HEK293 (cell line): ENCODE measurements around the gene SCN8A.

Source experiments
- CTCF ChIA-PET: fragments of 350-600 bp; formaldehyde crosslinking; extraction: SDS; loops from one replicate; lab custom pipeline; 2021; ENCODE audit warnings: antibody characterized with exemption; lab: Yijun Ruan, JAX
- POLR2A ChIA-PET: fragments of 300-600 bp; formaldehyde crosslinking; extraction: SDS; loops from one replicate; lab custom pipeline; 2020; ENCODE audit warnings: antibody characterized with exemption, inconsistent platforms; lab: Yijun Ruan, JAX
- H3K27ac ChIP-seq: fragments of 200-500 bp; sonication (Bioruptor generic); 2 replicates; pipeline ENCODE4 v1.5.1; 2014; ENCODE audit warnings: low read depth, low read length, control low read depth, inconsistent platforms; ENCODE audit errors: extremely low read depth
- H3K36me3 ChIP-seq, 2 experiments: fragments of 200-500 bp in 1 of 2; sonication (Bioruptor generic) in 1 of 2; 1 replicate in 1 of 2; 2 replicates in 1 of 2; pipeline ENCODE4 v1.5.1; 2014 to 2017; ENCODE audit warnings: inconsistent platforms in 2 of 2, low read length in 2 of 2; ENCODE audit not compliant: control insufficient read depth in 2 of 2, insufficient read depth in 1 of 2
- H3K4me1 ChIP-seq: fragments of 200-500 bp; sonication (Bioruptor generic); 2 replicates; pipeline ENCODE4 v1.5.1; 2014; ENCODE audit warnings: mild to moderate bottlenecking, low read length, inconsistent platforms; ENCODE audit not compliant: control insufficient read depth, insufficient read depth
- H3K4me3 ChIP-seq: 2 replicates; pipeline ENCODE4 v1.5.1; 2011; ENCODE audit warnings: low read depth, mild to moderate bottlenecking, control low read depth, low read length, moderate library complexity
- H3K9me3 ChIP-seq: fragments of 200-500 bp; sonication (Bioruptor generic); 2 replicates; pipeline ENCODE4 v1.5.1; 2014; ENCODE audit warnings: low read depth, low read length, inconsistent platforms; ENCODE audit not compliant: control insufficient read depth, insufficient read depth
- EGR2 ChIP-seq: fragments of 450-650 bp; formaldehyde crosslinking; IDR thresholded peaks from 2 replicates; pipeline ENCODE4 v1.5.1; 2016; ENCODE audit warnings: low read depth, missing biosample characterization, missing genetic modification characterization
- HOXC10 ChIP-seq: sonication (generic); formaldehyde crosslinking; IDR thresholded peaks from 2 replicates; pipeline ENCODE4 v1.8.1; 2023; ENCODE audit warnings: mild to moderate bottlenecking, missing genetic modification reagents
- KLF10 ChIP-seq: fragments of 450-650 bp; IDR thresholded peaks from 2 replicates; pipeline ENCODE4 v1.5.1; 2018; ENCODE audit warnings: missing biosample characterization, mild to moderate bottlenecking, missing genetic modification characterization
- SETDB1 ChIP-seq: IDR thresholded peaks from one replicate; pipeline ENCODE4 v1.6.1; 2017; ENCODE audit warnings: mild to moderate bottlenecking, low read length, moderate library complexity, mixed read lengths; ENCODE audit not compliant: insufficient read length
- ZBTB21 ChIP-seq: fragments of 450-650 bp; formaldehyde crosslinking; IDR thresholded peaks from 2 replicates; pipeline ENCODE4 v1.5.1; 2017; ENCODE audit warnings: missing biosample characterization, missing genetic modification characterization
- ZNF140 ChIP-seq: fragments of 450-650 bp; formaldehyde crosslinking; IDR thresholded peaks from 2 replicates; pipeline ENCODE4 v1.5.1; 2016; ENCODE audit warnings: missing biosample characterization, missing genetic modification characterization
- ZNF2 ChIP-seq: fragments of 450-650 bp; formaldehyde crosslinking; IDR thresholded peaks from 2 replicates; pipeline ENCODE4 v1.5.1; 2016; ENCODE audit warnings: missing biosample characterization, missing genetic modification characterization
- ZNF239 ChIP-seq: fragments of 450-650 bp; formaldehyde crosslinking; IDR thresholded peaks from 2 replicates; pipeline ENCODE4 v1.5.1; 2016; ENCODE audit warnings: missing biosample characterization, missing genetic modification characterization
- ZNF521 ChIP-seq: fragments of 450-650 bp; formaldehyde crosslinking; IDR thresholded peaks from 2 replicates; pipeline ENCODE4 v1.5.1; 2017; ENCODE audit warnings: missing biosample characterization, mild to moderate bottlenecking, missing genetic modification characterization
- ZNF837 ChIP-seq: fragments of 450-650 bp; formaldehyde crosslinking; IDR thresholded peaks from 2 replicates; pipeline ENCODE4 v1.5.1; 2016; ENCODE audit warnings: missing biosample characterization, missing genetic modification characterization
- TF ChIP-seq, protein P1 (sequence below): fragments of 450-650 bp; formaldehyde crosslinking; IDR thresholded peaks from 2 replicates; pipeline ENCODE4 v1.5.1; 2016; ENCODE audit warnings: missing biosample characterization, missing genetic modification characterization, low read depth
- TF ChIP-seq, protein P2 (sequence below): fragments of 450-650 bp; IDR thresholded peaks from 2 replicates; pipeline ENCODE4 v1.5.1; 2018; ENCODE audit warnings: missing biosample characterization, mild to moderate bottlenecking, missing genetic modification characterization
- TF ChIP-seq, protein P3 (sequence below): fragments of 450-650 bp; formaldehyde crosslinking; IDR thresholded peaks from 2 replicates; pipeline ENCODE4 v1.5.1; 2016; ENCODE audit warnings: missing biosample characterization, missing genetic modification characterization

The SCN8A gene

DNA sequence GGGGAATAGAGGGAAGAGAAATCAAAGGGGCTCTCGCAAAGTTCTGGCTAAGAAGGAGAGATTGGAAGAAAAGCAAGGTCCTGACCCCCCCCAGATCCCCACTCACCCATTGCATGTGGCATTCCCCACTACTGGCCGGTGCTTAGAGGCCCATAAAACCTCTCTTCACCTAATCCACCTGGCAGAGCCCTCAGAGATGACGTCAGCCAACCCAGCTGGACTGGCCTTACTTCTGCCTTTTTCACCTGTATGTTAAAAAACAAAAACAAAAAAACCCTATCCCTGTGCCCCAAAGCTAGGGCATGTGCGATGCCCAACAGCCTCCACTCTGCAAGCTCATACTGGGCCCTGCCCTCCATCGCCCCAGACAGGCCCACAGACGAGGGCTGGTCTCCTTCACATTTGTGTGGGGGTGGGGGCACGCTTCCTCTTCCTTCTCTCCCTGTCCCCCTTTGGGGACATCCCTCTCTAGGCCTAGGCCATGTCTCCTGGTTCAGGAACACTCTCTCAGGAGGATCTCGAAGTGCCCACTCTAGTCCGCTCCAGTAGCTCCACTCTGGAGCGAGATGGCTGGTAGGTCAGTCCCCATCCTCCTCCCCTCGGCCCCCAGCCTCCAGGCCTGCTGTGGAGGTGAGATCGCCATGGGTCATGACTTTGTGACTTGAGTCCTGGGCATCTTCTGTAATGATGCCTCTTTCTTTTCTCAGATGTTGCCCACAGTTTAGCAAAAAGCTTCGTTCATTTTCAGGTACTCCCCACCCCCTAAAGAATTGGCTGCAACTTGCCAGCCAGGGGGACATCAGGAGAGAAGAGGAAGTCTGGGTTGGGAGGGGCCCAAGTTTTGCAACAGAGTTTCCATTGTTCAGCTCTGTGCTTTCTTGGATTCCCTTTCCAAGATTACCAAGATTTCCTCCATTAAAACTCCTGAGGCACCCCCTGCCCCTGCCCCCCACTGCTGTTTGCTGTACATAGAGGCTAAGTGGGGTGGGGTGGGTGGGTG lies 220.5 kb downstream of the SCN8A start (continued):
- TF ChIP-seq, protein P1, sequence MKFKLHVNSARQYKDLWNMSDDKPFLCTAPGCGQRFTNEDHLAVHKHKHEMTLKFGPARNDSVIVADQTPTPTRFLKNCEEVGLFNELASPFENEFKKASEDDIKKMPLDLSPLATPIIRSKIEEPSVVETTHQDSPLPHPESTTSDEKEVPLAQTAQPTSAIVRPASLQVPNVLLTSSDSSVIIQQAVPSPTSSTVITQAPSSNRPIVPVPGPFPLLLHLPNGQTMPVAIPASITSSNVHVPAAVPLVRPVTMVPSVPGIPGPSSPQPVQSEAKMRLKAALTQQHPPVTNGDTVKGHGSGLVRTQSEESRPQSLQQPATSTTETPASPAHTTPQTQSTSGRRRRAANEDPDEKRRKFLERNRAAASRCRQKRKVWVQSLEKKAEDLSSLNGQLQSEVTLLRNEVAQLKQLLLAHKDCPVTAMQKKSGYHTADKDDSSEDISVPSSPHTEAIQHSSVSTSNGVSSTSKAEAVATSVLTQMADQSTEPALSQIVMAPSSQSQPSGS (tag by site-specific recombination): peak; percentile 41; the same call in 1 of the 2 replicates
- TF ChIP-seq, protein P2, sequence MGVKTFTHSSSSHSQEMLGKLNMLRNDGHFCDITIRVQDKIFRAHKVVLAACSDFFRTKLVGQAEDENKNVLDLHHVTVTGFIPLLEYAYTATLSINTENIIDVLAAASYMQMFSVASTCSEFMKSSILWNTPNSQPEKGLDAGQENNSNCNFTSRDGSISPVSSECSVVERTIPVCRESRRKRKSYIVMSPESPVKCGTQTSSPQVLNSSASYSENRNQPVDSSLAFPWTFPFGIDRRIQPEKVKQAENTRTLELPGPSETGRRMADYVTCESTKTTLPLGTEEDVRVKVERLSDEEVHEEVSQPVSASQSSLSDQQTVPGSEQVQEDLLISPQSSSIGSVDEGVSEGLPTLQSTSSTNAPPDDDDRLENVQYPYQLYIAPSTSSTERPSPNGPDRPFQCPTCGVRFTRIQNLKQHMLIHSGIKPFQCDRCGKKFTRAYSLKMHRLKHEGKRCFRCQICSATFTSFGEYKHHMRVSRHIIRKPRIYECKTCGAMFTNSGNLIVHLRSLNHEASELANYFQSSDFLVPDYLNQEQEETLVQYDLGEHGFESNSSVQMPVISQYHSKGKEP (tag by site-specific recombination): no peak

DNA sequence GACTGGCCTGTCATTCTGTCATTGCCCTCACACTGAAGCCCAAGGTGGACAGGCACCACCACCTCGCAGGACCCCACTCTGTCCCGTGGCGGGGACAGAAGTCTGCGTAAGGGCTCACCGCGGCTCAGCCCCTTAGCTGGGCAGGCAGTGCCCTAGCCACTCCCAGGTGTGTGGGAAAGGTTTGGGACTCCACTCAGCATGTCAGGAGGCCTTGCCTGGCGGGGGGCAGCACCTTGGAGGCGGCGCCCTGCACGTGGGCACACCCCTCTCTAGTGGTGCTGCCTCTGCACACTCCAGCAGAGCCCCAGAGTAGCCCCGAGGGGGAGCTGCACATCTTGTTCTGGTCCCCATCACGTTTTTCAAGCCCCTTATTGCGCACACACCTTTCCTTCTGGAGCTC lies 221.8 kb downstream of the SCN8A start:
- no peaks in the 10 kb centered on the region for H3K36me3 ChIP-seq
- ChIA-PET CTCF (interaction anchor here (1.0 to 1.7 kb wide), 4 partner anchors 58 to 384 kb away, joined by 3 to 12 read pairs (median 5); no protein-coding TSS in a partner anchor), POLR2A (interaction anchor here (0.5 kb wide), 1 partner anchor 730 kb away, joined by 3 read pairs; no protein-coding TSS in a partner anchor)
- H3K4me1 ChIP-seq: no peaks in the 10 kb centered on the region
- H3K4me3 ChIP-seq: no peak overlapping the region
- TF ChIP-seq KLF10 (tag by site-specific recombination): no peak
- no peak for TF ChIP-seq ZBTB21 (tag by site-specific recombination)
- no peak for TF ChIP-seq ZNF521
- TF ChIP-seq, protein P3, sequence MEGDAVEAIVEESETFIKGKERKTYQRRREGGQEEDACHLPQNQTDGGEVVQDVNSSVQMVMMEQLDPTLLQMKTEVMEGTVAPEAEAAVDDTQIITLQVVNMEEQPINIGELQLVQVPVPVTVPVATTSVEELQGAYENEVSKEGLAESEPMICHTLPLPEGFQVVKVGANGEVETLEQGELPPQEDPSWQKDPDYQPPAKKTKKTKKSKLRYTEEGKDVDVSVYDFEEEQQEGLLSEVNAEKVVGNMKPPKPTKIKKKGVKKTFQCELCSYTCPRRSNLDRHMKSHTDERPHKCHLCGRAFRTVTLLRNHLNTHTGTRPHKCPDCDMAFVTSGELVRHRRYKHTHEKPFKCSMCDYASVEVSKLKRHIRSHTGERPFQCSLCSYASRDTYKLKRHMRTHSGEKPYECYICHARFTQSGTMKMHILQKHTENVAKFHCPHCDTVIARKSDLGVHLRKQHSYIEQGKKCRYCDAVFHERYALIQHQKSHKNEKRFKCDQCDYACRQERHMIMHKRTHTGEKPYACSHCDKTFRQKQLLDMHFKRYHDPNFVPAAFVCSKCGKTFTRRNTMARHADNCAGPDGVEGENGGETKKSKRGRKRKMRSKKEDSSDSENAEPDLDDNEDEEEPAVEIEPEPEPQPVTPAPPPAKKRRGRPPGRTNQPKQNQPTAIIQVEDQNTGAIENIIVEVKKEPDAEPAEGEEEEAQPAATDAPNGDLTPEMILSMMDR (tag by site-specific recombination): no peak
- TF ChIP-seq SETDB1: no peak
- TF ChIP-seq ZNF837: no peak
- no peak for TF ChIP-seq HOXC10 (CRISPR knock-in tag)
- TF ChIP-seq ZNF239: no peak
- no peak overlapping the region for H3K27ac ChIP-seq
- no peaks in the 10 kb centered on the region for H3K9me3 ChIP-seq

DNA sequence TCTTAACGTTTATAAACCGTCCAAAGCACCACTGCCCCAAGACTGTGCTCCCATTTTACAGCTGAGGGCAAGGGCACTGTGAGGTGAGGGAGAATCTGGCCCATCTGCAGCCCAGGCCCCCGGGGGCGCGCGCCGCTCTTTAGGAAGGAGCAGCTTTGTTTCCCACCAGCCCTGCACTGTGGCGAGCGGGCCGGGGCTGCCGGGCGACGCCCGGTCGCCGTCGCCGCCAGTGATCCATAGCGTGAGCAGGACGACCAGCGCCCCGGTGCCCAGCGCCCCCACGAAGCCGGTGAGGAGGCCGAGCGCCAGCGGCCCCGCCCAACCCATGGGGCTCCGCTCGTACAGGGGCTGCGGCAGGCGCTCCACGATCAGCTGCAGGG lies 222.9 kb downstream of the SCN8A start:
- ChIA-PET POLR2A (no interaction called here), CTCF (interaction anchor here (0.6 to 1.9 kb wide), 9 partner anchors 10 to 385 kb away, joined by 3 to 12 read pairs (median 4); no protein-coding TSS in a partner anchor)
- no peak for TF ChIP-seq EGR2 (tag by site-specific recombination)
- TF ChIP-seq ZNF140 (tag by site-specific recombination): no peak
- no peak for TF ChIP-seq ZNF2 (tag by site-specific recombination)
- no peaks in the 10 kb centered on the region for H3K36me3 ChIP-seq
- H3K9me3 ChIP-seq: no peaks in the 10 kb centered on the region
- no peak overlapping the region for H3K27ac ChIP-seq
- H3K4me1 ChIP-seq: no peaks in the 10 kb centered on the region
- no peak overlapping the region; the same call in 1 of the 2 replicates for H3K4me3 ChIP-seq
